ENCODE measurements around the gene ODF2L.

DNA sequence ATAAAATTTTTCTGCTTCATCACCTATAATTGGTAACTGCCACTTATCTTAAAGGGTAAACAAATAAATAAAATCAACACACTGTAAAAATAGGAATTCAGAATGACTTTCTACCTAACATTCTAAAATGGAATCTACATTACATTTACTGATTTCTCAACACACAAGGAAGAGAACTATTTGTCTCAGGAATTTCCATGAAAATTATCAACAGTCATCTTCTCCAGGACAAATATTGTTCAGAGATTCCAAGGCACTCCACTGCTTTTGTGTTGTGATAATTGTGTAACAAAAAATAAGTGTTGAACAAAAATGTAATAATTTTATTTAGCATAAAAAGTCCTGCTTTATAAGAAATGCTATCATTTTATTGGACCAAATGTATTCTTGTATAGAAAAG, 7.3 kb downstream of the ODF2L start:
- TF ChIP-seq, protein P1, sequence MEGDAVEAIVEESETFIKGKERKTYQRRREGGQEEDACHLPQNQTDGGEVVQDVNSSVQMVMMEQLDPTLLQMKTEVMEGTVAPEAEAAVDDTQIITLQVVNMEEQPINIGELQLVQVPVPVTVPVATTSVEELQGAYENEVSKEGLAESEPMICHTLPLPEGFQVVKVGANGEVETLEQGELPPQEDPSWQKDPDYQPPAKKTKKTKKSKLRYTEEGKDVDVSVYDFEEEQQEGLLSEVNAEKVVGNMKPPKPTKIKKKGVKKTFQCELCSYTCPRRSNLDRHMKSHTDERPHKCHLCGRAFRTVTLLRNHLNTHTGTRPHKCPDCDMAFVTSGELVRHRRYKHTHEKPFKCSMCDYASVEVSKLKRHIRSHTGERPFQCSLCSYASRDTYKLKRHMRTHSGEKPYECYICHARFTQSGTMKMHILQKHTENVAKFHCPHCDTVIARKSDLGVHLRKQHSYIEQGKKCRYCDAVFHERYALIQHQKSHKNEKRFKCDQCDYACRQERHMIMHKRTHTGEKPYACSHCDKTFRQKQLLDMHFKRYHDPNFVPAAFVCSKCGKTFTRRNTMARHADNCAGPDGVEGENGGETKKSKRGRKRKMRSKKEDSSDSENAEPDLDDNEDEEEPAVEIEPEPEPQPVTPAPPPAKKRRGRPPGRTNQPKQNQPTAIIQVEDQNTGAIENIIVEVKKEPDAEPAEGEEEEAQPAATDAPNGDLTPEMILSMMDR (IDR thresholded peaks at IDR 0.05) = no peak
- TF ChIP-seq POLR2A (IDR thresholded peaks at IDR 0.05) = no peak

All from adrenal gland (tissue), 5 donors.